Adrenal gland (tissue), 5 donors: ENCODE results near the gene FCER1G.

ENCODE experiments used
- POLR2A ChIP-seq, 2 donors: fragments of 450-650 bp; IDR thresholded peaks; one replicate each; pipeline ENCODE4 v1.6.1; 2017; ENCODE audit warnings: antibody characterized with exemption in 2 of 2, mild to moderate bottlenecking in 2 of 2, moderate library complexity in 1 of 2
- TF ChIP-seq, protein P1 (sequence below), 6 experiments: fragments of 450-650 bp in 4 of 6; fragments of 200-600 bp in 2 of 6; sonication (generic) in 1 of 6; IDR thresholded peaks; 1 replicate in 5 of 6; 2 replicates in 1 of 6; pipeline versions ENCODE4 v1.5.1 to v1.8.0; 2016 to 2021; ENCODE audit warnings: antibody characterized with exemption in 6 of 6, mild to moderate bottlenecking in 2 of 6, moderate library complexity in 1 of 6
- donor health status: DM: no; HTN: no; CAD: no.

DNA sequence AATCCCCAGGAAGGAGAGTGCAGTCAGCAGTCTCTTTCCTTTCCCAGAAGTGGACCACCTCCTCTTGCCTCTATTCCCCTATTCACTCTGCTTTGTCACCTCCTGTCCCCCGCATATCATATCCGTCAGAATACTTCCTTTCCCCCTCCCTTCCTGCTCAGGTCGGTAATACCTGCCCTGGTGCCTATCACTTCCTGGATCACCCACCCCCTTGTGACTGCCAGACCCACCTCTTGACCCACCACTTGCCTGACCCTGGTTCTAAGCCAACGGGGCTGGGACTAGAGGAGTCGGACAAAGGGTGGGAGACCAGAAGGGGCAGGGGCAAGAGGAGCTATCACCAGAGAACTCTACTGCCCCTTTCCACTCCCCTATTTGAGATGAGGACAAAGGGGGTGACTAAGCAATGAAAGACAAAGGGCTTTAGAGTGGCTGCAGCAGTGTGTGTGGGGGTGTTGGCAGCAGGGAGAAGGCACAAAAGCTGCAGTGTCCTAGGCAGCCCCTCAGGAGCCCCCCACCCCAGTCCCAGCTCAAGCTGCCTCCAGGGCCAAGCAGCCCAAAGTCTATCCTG lies 14.6 kb upstream of the FCER1G start:
- TF ChIP-seq, protein P1, sequence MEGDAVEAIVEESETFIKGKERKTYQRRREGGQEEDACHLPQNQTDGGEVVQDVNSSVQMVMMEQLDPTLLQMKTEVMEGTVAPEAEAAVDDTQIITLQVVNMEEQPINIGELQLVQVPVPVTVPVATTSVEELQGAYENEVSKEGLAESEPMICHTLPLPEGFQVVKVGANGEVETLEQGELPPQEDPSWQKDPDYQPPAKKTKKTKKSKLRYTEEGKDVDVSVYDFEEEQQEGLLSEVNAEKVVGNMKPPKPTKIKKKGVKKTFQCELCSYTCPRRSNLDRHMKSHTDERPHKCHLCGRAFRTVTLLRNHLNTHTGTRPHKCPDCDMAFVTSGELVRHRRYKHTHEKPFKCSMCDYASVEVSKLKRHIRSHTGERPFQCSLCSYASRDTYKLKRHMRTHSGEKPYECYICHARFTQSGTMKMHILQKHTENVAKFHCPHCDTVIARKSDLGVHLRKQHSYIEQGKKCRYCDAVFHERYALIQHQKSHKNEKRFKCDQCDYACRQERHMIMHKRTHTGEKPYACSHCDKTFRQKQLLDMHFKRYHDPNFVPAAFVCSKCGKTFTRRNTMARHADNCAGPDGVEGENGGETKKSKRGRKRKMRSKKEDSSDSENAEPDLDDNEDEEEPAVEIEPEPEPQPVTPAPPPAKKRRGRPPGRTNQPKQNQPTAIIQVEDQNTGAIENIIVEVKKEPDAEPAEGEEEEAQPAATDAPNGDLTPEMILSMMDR (IDR thresholded peaks at IDR 0.05): no peak
- TF ChIP-seq POLR2A (IDR thresholded peaks at IDR 0.05): no peak
